Liver (tissue), 9 donors: ENCODE results near the gene ENHO. TPM values are rescaled to one million over a fixed set of nuclear protein-coding genes. Genes with fewer than 3 reads are reported as not detected.

Experiments used
- DNase-seq: peaks from one replicate; pipeline ENCODE4 v3.0.0-alpha.2; 2017; ENCODE audit warnings: low spot score
- H3K27ac ChIP-seq, 2 donors: one replicate each; pipeline ENCODE4 v1.7.0; 2013; ENCODE audit warnings: inconsistent platforms in 2 of 2, low read length in 2 of 2, control low read depth in 1 of 2, low read depth in 1 of 2, mild to moderate bottlenecking in 1 of 2
- H3K27me3 ChIP-seq, 4 donors: one replicate each; pipeline versions ENCODE4 v1.6.1 to v1.7.0; 2013; ENCODE audit warnings: low read length in 3 of 4, inconsistent platforms in 1 of 4, mild to moderate bottlenecking in 1 of 4, moderate library complexity in 1 of 4; ENCODE audit not compliant: control insufficient read depth in 4 of 4, insufficient read depth in 4 of 4
- H3K36me3 ChIP-seq, 4 donors: one replicate each; pipeline versions ENCODE4 v1.6.1 to v1.7.0; 2013; ENCODE audit warnings: low read length in 3 of 4, mild to moderate bottlenecking in 3 of 4, low read depth in 1 of 4, moderate library complexity in 1 of 4; ENCODE audit not compliant: control insufficient read depth in 4 of 4, insufficient read depth in 3 of 4
- H3K4me1 ChIP-seq, 4 donors: one replicate each; pipeline versions ENCODE4 v1.6.1 to v1.7.0; 2013; ENCODE audit warnings: low read length in 3 of 4, mild to moderate bottlenecking in 3 of 4, moderate library complexity in 1 of 4; ENCODE audit not compliant: control insufficient read depth in 4 of 4, insufficient read depth in 4 of 4
- H3K4me3 ChIP-seq, 3 donors: one replicate each; pipeline versions ENCODE4 v1.6.1 to v1.7.0; 2013; ENCODE audit warnings: low read length in 3 of 3, control low read depth in 1 of 3, low read depth in 1 of 3, mild to moderate bottlenecking in 1 of 3
- H3K9ac ChIP-seq, 2 donors: one replicate each; pipeline ENCODE4 v1.7.0; 2013; ENCODE audit warnings: low read length in 2 of 2, mild to moderate bottlenecking in 2 of 2, moderate library complexity in 2 of 2, control low read depth in 1 of 2, low read depth in 1 of 2
- H3K9me3 ChIP-seq, 4 donors: one replicate each; pipeline versions ENCODE4 v1.6.1 to v1.7.0; 2013; ENCODE audit warnings: low read length in 3 of 4; ENCODE audit not compliant: control insufficient read depth in 4 of 4
- EGR1 ChIP-seq, 2 donors: IDR thresholded peaks; 2 replicates each; pipeline ENCODE4 v1.6.1; 2016 to 2018; ENCODE audit warnings: antibody characterized with exemption in 2 of 2, low read depth in 2 of 2
- FOXA1 ChIP-seq: IDR thresholded peaks from 2 replicates; pipeline ENCODE4 v1.6.1; 2016; ENCODE audit warnings: antibody characterized with exemption
- FOXA2 ChIP-seq: IDR thresholded peaks from 2 replicates; pipeline ENCODE4 v1.6.1; 2016; ENCODE audit warnings: antibody characterized with exemption
- HNF4A ChIP-seq, 2 donors: conservative IDR thresholded peaks; 2 replicates each; pipeline ENCODE4 v1.6.1; 2016; ENCODE audit warnings: antibody characterized with exemption in 2 of 2, mild to moderate bottlenecking in 2 of 2
- HNF4G ChIP-seq: IDR thresholded peaks from 2 replicates; pipeline ENCODE4 v1.6.1; 2016; ENCODE audit warnings: antibody characterized with exemption
- JUND ChIP-seq, 2 donors: IDR thresholded peaks; 2 replicates each; pipeline ENCODE4 v1.6.1; 2016; ENCODE audit warnings: antibody characterized with exemption in 2 of 2
- MAX ChIP-seq: IDR thresholded peaks from 2 replicates; pipeline ENCODE4 v1.6.1; 2016; ENCODE audit warnings: antibody characterized with exemption
- NR2F2 ChIP-seq: IDR thresholded peaks from 2 replicates; pipeline ENCODE4 v1.6.1; 2016; ENCODE audit warnings: antibody characterized with exemption
- RAD21 ChIP-seq, 2 donors: IDR thresholded peaks; 2 replicates each; pipeline ENCODE4 v1.6.1; 2016; ENCODE audit warnings: antibody characterized with exemption in 2 of 2, mild to moderate bottlenecking in 2 of 2
- RXRA ChIP-seq, 2 donors: IDR thresholded peaks; 2 replicates each; pipeline ENCODE4 v1.6.1; 2017 to 2018; ENCODE audit warnings: antibody characterized with exemption in 2 of 2, mild to moderate bottlenecking in 1 of 2
- SP1 ChIP-seq: IDR thresholded peaks from 2 replicates; pipeline ENCODE4 v1.6.1; 2018; ENCODE audit warnings: antibody characterized with exemption, mild to moderate bottlenecking
- TAF1 ChIP-seq: conservative IDR thresholded peaks from 2 replicates; pipeline ENCODE4 v1.6.1; 2016; ENCODE audit warnings: antibody characterized with exemption, mild to moderate bottlenecking
- YY1 ChIP-seq: IDR thresholded peaks from 2 replicates; pipeline ENCODE4 v1.6.1; 2016; ENCODE audit warnings: antibody characterized with exemption, mild to moderate bottlenecking
- ZBTB33 ChIP-seq: IDR thresholded peaks from 2 replicates; pipeline ENCODE4 v1.6.1; 2016; ENCODE audit warnings: antibody characterized with exemption
- WGBS: extraction: QIAGEN DNeasy Blood & Tissue Kit; methylation state at CpG from one replicate; pipeline ENCODE4 v1.1.7; 2013; 5-methylcytosine and 5-hydroxymethylcytosine counted together
- polyA plus RNA-seq, 2 donors: library from polyadenylated mRNA; stranded (reverse) in 1 of 2; unstranded in 1 of 2; fragments of 200-250 nt in 1 of 2; fragments of >200 nt in 1 of 2; fragmentation: Nextera tagmentation in 1 of 2; extraction: Ambion mirVana in 1 of 2; gene quantifications; one replicate each; pipeline versions ENCODE4 v1.2.1 to v1.2.3, GENCODE V29; 2013 to 2015
- total RNA-seq, 2 donors: library from RNA; depleted of rRNA; stranded (reverse); fragments of >200 nt; gene quantifications; one replicate each; pipeline ENCODE4 v1.2.3, GENCODE V29; 2014
- TF ChIP-seq, protein P1 (sequence below): IDR thresholded peaks from 2 replicates; pipeline ENCODE4 v1.6.1; 2016; ENCODE audit warnings: antibody characterized with exemption
- TF ChIP-seq, protein P2 (sequence below): IDR thresholded peaks from 2 replicates; pipeline ENCODE4 v1.6.1; 2016; ENCODE audit warnings: antibody characterized with exemption, mild to moderate bottlenecking
- TF ChIP-seq, protein P3 (sequence below): fragments of 150-350 bp; IDR thresholded peaks from 2 replicates; pipeline ENCODE4 v1.5.1; 2017; ENCODE audit warnings: improper control_type of control experiment, low read depth, low read length; ENCODE audit not compliant: missing input control
- donor health status: healthy.
- donor health status: healthy.
- donor health status: healthy.
- donor health status: healthy.
- donor health status: healthy.

The ENHO gene
- total and polyA plus RNA-seq, 4 donors = 0.67 to 9.6 (median 1.9) TPM

DNA sequence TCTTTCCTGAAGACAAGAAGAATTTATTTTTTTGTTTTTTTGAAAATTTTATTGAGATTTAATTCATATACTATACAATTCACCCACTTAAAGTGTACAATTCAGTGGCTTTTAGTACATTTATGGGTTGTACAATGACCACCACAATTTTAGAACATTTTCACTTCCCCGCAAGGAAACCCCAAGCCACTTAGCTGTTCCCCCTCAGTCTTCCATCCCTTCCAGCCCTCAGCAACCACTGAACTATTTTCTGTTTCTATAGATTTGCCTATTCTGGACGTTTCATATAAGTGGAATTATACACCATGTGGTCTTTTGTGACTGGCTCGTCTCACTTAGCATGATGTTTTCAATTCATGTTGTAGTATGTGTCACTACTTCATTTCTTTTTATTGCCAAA, 36.2 kb downstream of the ENHO start:
- no peaks in the 10 kb centered on the region for H3K9me3 ChIP-seq
- no peak overlapping the region for H3K4me3 ChIP-seq
- no peaks in the 10 kb centered on the region for H3K4me1 ChIP-seq
- 64% methylated on average over 3 of the region's 3 CpGs for WGBS
- TF ChIP-seq FOXA2 (no peak), HNF4G (no peak), HNF4A (conservative IDR thresholded peaks at IDR 0.05) (no peak), RAD21 (IDR thresholded peaks at IDR 0.05) (no peak)
- no peak overlapping the region for H3K9ac ChIP-seq
- no peaks in the 10 kb centered on the region for H3K36me3 ChIP-seq
- no peak for DNase-seq
- no peak overlapping the region for H3K27ac ChIP-seq
- peaks cover 0 to 5% (median 0%) of the 10 kb centered on the region in 4 donors for H3K27me3 ChIP-seq

DNA sequence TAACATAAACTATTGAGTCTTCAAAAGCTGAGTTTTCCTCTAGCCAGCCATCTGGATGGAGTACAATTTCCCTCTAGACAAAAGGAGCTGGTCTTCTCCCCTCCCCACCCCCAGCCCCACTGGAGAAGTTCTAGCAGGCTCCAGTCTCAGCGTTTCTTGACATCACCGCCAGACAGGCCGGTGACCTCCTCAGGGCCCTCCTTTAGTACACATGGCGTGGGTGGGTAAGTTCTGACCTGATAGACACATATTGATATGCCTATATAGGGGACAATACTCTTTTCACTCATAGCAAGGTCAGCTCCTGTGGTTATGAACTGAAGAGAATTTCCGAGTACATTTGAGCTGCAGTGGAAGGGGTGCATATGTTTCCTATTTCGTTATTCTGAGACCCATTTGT, 37.0 kb downstream of the ENHO start:
- Histone ChIP-seq H3K9ac (no peak overlapping the region), H3K9me3 (no peaks in the 10 kb centered on the region), H3K27ac (no peak overlapping the region), H3K27me3 (peaks cover 0 to 5% (median 0%) of the 10 kb centered on the region in 4 donors), H3K4me1 (no peaks in the 10 kb centered on the region), H3K4me3 (no peak overlapping the region), H3K36me3 (no peaks in the 10 kb centered on the region)
- WGBS = 79% methylated on average over 6 of the region's 6 CpGs
- no peak for TF ChIP-seq RAD21 (IDR thresholded peaks at IDR 0.05)
- no peak for TF ChIP-seq TAF1
- TF ChIP-seq, protein P1, sequence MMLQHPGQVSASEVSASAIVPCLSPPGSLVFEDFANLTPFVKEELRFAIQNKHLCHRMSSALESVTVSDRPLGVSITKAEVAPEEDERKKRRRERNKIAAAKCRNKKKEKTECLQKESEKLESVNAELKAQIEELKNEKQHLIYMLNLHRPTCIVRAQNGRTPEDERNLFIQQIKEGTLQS = no peak
- no peak for TF ChIP-seq EGR1 (IDR thresholded peaks at IDR 0.05; ENCODE audit: low read depth in 2 of 2)
- TF ChIP-seq MAX = no peak
- TF ChIP-seq JUND (IDR thresholded peaks at IDR 0.05) = no peak
- TF ChIP-seq, protein P2, sequence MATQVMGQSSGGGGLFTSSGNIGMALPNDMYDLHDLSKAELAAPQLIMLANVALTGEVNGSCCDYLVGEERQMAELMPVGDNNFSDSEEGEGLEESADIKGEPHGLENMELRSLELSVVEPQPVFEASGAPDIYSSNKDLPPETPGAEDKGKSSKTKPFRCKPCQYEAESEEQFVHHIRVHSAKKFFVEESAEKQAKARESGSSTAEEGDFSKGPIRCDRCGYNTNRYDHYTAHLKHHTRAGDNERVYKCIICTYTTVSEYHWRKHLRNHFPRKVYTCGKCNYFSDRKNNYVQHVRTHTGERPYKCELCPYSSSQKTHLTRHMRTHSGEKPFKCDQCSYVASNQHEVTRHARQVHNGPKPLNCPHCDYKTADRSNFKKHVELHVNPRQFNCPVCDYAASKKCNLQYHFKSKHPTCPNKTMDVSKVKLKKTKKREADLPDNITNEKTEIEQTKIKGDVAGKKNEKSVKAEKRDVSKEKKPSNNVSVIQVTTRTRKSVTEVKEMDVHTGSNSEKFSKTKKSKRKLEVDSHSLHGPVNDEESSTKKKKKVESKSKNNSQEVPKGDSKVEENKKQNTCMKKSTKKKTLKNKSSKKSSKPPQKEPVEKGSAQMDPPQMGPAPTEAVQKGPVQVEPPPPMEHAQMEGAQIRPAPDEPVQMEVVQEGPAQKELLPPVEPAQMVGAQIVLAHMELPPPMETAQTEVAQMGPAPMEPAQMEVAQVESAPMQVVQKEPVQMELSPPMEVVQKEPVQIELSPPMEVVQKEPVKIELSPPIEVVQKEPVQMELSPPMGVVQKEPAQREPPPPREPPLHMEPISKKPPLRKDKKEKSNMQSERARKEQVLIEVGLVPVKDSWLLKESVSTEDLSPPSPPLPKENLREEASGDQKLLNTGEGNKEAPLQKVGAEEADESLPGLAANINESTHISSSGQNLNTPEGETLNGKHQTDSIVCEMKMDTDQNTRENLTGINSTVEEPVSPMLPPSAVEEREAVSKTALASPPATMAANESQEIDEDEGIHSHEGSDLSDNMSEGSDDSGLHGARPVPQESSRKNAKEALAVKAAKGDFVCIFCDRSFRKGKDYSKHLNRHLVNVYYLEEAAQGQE = no peak
- TF ChIP-seq NR2F2 = no peak
- no peak for TF ChIP-seq YY1
- TF ChIP-seq, protein P3, sequence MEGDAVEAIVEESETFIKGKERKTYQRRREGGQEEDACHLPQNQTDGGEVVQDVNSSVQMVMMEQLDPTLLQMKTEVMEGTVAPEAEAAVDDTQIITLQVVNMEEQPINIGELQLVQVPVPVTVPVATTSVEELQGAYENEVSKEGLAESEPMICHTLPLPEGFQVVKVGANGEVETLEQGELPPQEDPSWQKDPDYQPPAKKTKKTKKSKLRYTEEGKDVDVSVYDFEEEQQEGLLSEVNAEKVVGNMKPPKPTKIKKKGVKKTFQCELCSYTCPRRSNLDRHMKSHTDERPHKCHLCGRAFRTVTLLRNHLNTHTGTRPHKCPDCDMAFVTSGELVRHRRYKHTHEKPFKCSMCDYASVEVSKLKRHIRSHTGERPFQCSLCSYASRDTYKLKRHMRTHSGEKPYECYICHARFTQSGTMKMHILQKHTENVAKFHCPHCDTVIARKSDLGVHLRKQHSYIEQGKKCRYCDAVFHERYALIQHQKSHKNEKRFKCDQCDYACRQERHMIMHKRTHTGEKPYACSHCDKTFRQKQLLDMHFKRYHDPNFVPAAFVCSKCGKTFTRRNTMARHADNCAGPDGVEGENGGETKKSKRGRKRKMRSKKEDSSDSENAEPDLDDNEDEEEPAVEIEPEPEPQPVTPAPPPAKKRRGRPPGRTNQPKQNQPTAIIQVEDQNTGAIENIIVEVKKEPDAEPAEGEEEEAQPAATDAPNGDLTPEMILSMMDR = no peak
- no peak for TF ChIP-seq SP1
- no peak for DNase-seq

DNA sequence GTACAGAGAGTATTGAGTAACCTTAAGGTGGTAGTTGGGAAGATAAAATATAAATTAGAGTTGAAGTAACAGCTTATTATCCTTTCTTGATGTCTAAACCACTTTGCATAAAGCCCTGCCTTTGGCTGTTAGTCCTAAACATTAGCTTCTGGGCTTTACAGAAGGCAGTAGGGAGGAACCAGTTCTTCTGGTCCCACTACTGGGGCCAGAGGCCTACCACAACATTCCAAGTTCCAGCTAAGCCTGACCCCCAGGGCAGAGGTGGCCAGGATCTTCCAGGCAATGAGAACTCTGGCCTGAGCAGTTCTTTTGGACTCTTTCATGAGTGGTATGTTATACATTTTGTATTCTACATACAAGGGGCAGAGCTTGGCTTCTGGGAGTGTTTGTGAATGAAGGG, 38.1 kb downstream of the ENHO start:
- no peaks in the 10 kb centered on the region for H3K36me3 ChIP-seq
- no peaks in the 10 kb centered on the region for H3K9me3 ChIP-seq
- no peaks in the 10 kb centered on the region for H3K4me1 ChIP-seq
- no peak overlapping the region for H3K27ac ChIP-seq
- no peak for DNase-seq
- H3K9ac ChIP-seq = no peak overlapping the region
- peaks cover 0 to 5% (median 0%) of the 10 kb centered on the region in 4 donors for H3K27me3 ChIP-seq
- no peak overlapping the region for H3K4me3 ChIP-seq
- TF ChIP-seq, protein P3 = no peak
- TF ChIP-seq SP1 (no peak), HNF4G (no peak), YY1 (no peak), RXRA (IDR thresholded peaks at IDR 0.05) (no peak), NR2F2 (no peak), RAD21 (IDR thresholded peaks at IDR 0.05) (no peak), FOXA2 (no peak), JUND (IDR thresholded peaks at IDR 0.05) (no peak), FOXA1 (no peak), ZBTB33 (no peak)
